ENCODE results near the gene PRKN. TPM values are rescaled to one million over a fixed set of nuclear protein-coding genes. Genes with fewer than 3 reads are reported as not detected.
A peak's percentile ranks its signal among the peaks of the same experiment; 100 is the strongest.

PRKN gene
- total RNA-seq, 1 donor from 2014 or later, result 25.5 TPM

DNA sequence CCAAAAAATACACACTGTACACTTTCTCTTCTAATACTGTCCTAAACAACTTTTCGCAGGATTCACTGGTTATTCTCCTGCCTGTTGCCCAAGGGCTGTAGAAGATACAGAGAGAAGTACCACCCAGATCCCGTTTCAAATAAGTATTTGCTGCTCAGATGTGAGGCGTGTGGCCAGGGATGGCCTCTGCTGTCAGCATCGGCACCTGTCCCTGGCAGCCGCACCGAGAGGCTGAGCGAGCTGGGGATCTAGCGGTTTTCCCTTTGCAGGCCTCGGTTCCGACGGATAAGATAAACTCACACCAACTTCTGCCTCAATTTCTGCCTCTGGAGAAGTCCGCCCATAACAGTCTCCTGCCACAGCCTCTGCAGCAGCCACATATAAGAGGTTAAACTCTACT lies 768.5 kb downstream of the PRKN start:
- H3K4me1 ChIP-seq, result peaks cover 13% of the 10 kb centered on the region
- H3K36me3 ChIP-seq, result no peaks in the 10 kb centered on the region
- intact Hi-C loops (cut with micrococcal nuclease), result no loop called here
- TF ChIP-seq, protein P1, sequence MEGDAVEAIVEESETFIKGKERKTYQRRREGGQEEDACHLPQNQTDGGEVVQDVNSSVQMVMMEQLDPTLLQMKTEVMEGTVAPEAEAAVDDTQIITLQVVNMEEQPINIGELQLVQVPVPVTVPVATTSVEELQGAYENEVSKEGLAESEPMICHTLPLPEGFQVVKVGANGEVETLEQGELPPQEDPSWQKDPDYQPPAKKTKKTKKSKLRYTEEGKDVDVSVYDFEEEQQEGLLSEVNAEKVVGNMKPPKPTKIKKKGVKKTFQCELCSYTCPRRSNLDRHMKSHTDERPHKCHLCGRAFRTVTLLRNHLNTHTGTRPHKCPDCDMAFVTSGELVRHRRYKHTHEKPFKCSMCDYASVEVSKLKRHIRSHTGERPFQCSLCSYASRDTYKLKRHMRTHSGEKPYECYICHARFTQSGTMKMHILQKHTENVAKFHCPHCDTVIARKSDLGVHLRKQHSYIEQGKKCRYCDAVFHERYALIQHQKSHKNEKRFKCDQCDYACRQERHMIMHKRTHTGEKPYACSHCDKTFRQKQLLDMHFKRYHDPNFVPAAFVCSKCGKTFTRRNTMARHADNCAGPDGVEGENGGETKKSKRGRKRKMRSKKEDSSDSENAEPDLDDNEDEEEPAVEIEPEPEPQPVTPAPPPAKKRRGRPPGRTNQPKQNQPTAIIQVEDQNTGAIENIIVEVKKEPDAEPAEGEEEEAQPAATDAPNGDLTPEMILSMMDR (IDR thresholded peaks at IDR 0.05; ENCODE audit: borderline replicate concordance), result no peak
- H3K9me3 ChIP-seq (replicated peaks), result no peaks in the 10 kb centered on the region
- no peaks in the 10 kb centered on the region for H3K27me3 ChIP-seq (ENCODE audit: low read depth)
- H3K27ac ChIP-seq (replicated peaks), result no peak overlapping the region
- no peak overlapping the region for H3K4me3 ChIP-seq
- DNase-seq, result no peak

DNA sequence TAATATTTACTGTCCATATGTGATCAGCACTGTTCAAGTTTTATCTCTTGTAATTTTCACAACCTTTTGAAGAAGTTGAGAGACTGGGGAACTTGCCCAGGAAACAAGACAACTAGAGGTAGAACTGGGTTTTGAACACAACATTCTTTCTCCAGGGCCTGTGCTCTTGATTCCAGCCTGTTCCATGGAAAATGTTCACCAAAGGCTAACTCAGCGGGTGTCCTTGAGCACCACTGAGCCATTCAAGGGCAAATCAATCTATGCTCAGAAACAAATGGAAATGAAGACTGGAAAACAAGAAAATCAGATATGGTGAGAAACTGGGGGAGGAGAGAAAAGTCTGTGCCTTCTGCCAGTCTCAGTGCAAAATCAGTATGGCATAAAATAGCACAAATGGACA lies 771.5 kb downstream of the PRKN start:
- Histone ChIP-seq H3K27ac (replicated peaks) (no peak overlapping the region), H3K4me3 (no peak overlapping the region), H3K27me3 (ENCODE audit: low read depth) (no peaks in the 10 kb centered on the region), H3K36me3 (no peaks in the 10 kb centered on the region), H3K9me3 (replicated peaks) (no peaks in the 10 kb centered on the region), H3K4me1 (peaks cover 22% of the 10 kb centered on the region)
- intact Hi-C loops (cut with micrococcal nuclease), result no loop called here
- no peak for DNase-seq
- TF ChIP-seq, protein P1 (IDR thresholded peaks at IDR 0.05; ENCODE audit: borderline replicate concordance), result no peak

DNA sequence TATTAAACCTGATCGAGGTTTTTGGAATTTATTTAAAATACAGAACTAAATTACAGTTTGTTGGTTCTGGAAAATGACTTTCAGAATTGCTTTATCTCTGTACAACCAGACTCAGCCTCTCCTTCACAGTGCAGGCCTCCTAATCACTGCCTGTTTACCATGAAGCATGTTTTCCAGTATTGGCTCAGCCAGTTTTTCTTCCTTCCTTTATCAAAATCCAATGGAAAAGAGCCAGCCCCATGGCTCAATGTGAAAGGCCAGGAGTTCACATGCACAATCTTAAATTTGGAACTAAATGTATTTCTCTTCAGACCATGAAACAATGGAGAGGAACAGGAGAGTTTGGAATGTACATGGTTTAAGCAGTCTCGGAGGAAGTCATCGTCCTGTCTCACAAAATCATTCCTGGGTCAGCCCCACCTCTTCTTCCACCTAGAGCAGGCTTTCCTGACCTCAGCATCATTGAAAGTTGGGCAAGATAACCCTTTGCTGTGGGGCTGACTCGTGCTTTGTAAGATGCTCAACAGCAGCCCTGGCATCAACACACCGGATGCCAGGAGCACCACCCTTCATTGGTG lies 772.8 kb downstream of the PRKN start:
- intact Hi-C loops (cut with micrococcal nuclease), result no loop called here
- Histone ChIP-seq H3K36me3 (no peaks in the 10 kb centered on the region), H3K27ac (replicated peaks) (peak overlapping the region; percentile 36), H3K27me3 (ENCODE audit: low read depth) (no peaks in the 10 kb centered on the region), H3K4me1 (peaks cover 23% of the 10 kb centered on the region), H3K9me3 (replicated peaks) (no peaks in the 10 kb centered on the region), H3K4me3 (no peak overlapping the region)
- TF ChIP-seq, protein P1 (IDR thresholded peaks at IDR 0.05; ENCODE audit: borderline replicate concordance), result no peak
- no peak for DNase-seq

- DNase-seq, result no peak
- Histone ChIP-seq H3K9me3 (replicated peaks) (no peaks in the 10 kb centered on the region), H3K4me1 (peaks cover 23% of the 10 kb centered on the region), H3K36me3 (no peaks in the 10 kb centered on the region), H3K4me3 (no peak overlapping the region), H3K27me3 (ENCODE audit: low read depth) (no peaks in the 10 kb centered on the region), H3K27ac (replicated peaks) (peak overlapping the region; percentile 36)
- intact Hi-C loops (cut with micrococcal nuclease), result no loop called here
- TF ChIP-seq, protein P1 (IDR thresholded peaks at IDR 0.05; ENCODE audit: borderline replicate concordance), result no peak
Measured at GRCh38 chr6:161954077-161954476, 773.5 kb downstream of the PRKN start.

- intact Hi-C loops (cut with micrococcal nuclease), result no loop called here
- Histone ChIP-seq H3K9me3 (replicated peaks) (no peaks in the 10 kb centered on the region), H3K36me3 (no peaks in the 10 kb centered on the region), H3K27ac (replicated peaks) (peak overlapping the region; percentile 41), H3K27me3 (ENCODE audit: low read depth) (no peaks in the 10 kb centered on the region), H3K4me1 (peaks cover 23% of the 10 kb centered on the region), H3K4me3 (no peak overlapping the region)
- no peak for DNase-seq
- TF ChIP-seq, protein P1 (IDR thresholded peaks at IDR 0.05; ENCODE audit: borderline replicate concordance), result no peak
Measured at GRCh38 chr6:161951126-161951525, 776.4 kb downstream of the PRKN start.
